T-helper 1 cell treated with Interleukin-12 subunit alpha and Interleukin-12 subunit beta and Interleukin-4 antibody, amounts not matched to agents 30 ng/mL and 1 ng/mL, for 36 hours (primary cell): ENCODE measurements around the gene NELFA. TPM values are rescaled to one million over a fixed set of nuclear protein-coding genes. Genes with fewer than 3 reads are reported as not detected.
"Not testable (repeated sequence)": the region's sequence is repeated elsewhere in the genome, so short reads cannot be mapped to it uniquely, and the experiment has no call there.

Experiments used
- intact Hi-C: fragments of 100-400 bp; cut with micrococcal nuclease; formaldehyde crosslinking; loops from one replicate; pipeline ENCODE4 v1.15.1; 2024
- total RNA-seq: library from RNA; stranded (reverse); gene quantifications from 2 replicates; pipeline ENCODE4 v1.2.3, GENCODE V29; 2022

NELFA gene
- total RNA-seq, 1 donor from 2014 or later = 39.2 TPM

- intact Hi-C loops = no loop called here
Measured at GRCh38 chr4:1997712-1998111, 11.1 kb downstream of the NELFA start.

GRCh38 chr4:1996866-1997611 is 11.7 kb downstream of the NELFA start:
- intact Hi-C loops = no loop called here

GRCh38 chr4:1994938-1995337 is 13.8 kb downstream of the NELFA start:
- intact Hi-C loops = no loop called here

GRCh38 chr4:1993718-1994516 is 14.9 kb downstream of the NELFA start:
- intact Hi-C loops = not testable (repeated sequence)

- intact Hi-C loops = no loop called here
Measured at GRCh38 chr4:1993169-1993516, 15.6 kb downstream of the NELFA start.

- intact Hi-C loops = no loop called here
Measured at GRCh38 chr4:1992468-1993168, 16.2 kb downstream of the NELFA start.

- intact Hi-C loops = no loop called here
Measured at GRCh38 chr4:1991596-1992434, 17.0 kb downstream of the NELFA start.

- intact Hi-C loops = no loop called here
Measured at GRCh38 chr4:1991087-1991486, 17.7 kb downstream of the NELFA start.

GRCh38 chr4:1990676-1991075 is 18.1 kb downstream of the NELFA start:
- intact Hi-C loops = no loop called here

GRCh38 chr4:1990348-1990645 is 18.5 kb downstream of the NELFA start:
- intact Hi-C loops = no loop called here

GRCh38 chr4:1989533-1990347 is 19.0 kb downstream of the NELFA start:
- intact Hi-C loops = no loop called here

GRCh38 chr4:1988327-1988724 is 20.4 kb downstream of the NELFA start:
- intact Hi-C loops = no loop called here

- intact Hi-C loops = no loop called here
Measured at GRCh38 chr4:1987721-1988326, 20.9 kb downstream of the NELFA start.

GRCh38 chr4:1987296-1987695 is 21.5 kb downstream of the NELFA start:
- intact Hi-C loops = no loop called here

- intact Hi-C loops = no loop called here
Measured at GRCh38 chr4:1986578-1987210, 22.1 kb downstream of the NELFA start.

GRCh38 chr4:1985780-1986577 is 22.8 kb downstream of the NELFA start:
- intact Hi-C loops = no loop called here

GRCh38 chr4:1985294-1985693 is 23.5 kb downstream of the NELFA start:
- intact Hi-C loops = no loop called here

GRCh38 chr4:1984406-1985191 is 24.2 kb downstream of the NELFA start:
- intact Hi-C loops = no loop called here
